GM19397 (cell line): ENCODE results near the gene NECAP2.

Experiments
- ATAC-seq: cut with Tn5 transposase; IDR thresholded peaks from one replicate; pipeline ENCODE4 v1.9.1; 2021; ENCODE audit warnings: mild to moderate bottlenecking, moderate library complexity; ENCODE audit not compliant: unreplicated experiment

The NECAP2 gene, protein sequence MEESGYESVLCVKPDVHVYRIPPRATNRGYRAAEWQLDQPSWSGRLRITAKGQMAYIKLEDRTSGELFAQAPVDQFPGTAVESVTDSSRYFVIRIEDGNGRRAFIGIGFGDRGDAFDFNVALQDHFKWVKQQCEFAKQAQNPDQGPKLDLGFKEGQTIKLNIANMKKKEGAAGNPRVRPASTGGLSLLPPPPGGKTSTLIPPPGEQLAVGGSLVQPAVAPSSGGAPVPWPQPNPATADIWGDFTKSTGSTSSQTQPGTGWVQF

DNA sequence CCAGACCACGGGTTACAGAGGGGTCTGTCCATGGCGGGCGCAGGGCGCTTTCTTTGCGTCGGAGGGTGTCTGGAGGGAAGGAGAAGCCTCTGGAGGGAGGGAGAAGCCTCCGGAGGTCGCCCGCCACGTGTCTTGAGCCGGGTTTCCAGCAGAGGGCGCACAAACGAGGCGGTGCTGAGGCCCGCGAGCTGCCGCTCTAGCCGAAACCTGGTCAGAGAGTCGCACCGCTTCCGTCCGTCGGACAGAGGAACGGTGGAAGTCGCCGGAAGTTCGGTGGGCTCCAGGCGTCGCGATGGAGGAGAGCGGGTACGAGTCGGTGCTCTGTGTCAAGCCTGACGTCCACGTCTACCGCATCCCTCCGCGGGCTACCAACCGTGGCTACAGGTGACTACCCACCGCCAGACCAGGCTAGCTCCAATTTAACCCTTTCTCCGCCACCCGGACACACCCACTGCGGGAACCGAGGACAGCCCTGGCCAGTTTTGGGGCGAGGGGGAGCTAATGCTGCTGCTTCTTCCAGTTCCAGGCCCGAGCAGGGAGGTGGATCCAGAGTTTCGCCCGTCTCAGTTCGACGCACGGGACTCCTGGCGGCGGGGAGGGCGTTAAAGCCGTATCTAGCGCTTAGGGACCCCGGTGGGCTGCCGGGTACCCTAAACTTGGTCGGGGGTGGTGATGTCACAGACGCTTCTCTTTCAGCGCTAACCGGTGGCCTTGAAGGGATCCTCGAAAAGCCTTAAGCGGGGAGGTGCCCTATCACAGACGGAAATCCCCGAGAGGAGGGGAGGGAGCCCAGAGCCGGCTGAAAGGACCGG is at the start of gene NECAP2:
Gene NECAP2, plus strand, starts transcription at position 255 of the 812 bp plus-strand sequence. Its CDS starts 38 bp downstream, at position 293.
- ATAC-seq = peak; percentile 76

GRCh38 chr1:16391411-16391810 is 49.1 kb upstream of the NECAP2 start:
- no peak for ATAC-seq

GRCh38 chr1:16392740-16393569 is 47.6 kb upstream of the NECAP2 start:
- no peak for ATAC-seq

- no peak for ATAC-seq
Measured at GRCh38 chr1:16393570-16394521, 46.7 kb upstream of the NECAP2 start.

- no peak for ATAC-seq
Measured at GRCh38 chr1:16394977-16395376, 45.5 kb upstream of the NECAP2 start.

DNA sequence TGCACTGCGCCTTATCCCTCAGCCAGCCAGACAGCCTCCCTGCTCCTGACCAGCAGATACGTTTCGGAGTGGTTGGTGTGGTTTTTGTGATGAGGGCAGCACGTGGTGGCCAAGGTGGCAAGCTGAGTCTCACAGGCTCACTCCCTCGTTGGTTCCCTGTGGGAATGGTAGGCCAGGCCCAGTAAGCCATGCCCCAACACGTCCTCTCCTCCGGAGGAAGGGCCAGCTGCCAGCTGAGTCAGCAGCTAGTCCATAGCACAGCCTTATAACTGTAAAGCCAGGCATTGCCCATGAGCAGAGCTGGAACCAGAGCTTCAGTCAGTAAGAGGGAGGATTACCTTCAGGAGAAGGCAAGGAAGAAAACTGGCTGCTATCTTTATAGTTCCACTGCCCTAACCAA is 43.9 kb upstream of the NECAP2 start:
- ATAC-seq = no peak

DNA sequence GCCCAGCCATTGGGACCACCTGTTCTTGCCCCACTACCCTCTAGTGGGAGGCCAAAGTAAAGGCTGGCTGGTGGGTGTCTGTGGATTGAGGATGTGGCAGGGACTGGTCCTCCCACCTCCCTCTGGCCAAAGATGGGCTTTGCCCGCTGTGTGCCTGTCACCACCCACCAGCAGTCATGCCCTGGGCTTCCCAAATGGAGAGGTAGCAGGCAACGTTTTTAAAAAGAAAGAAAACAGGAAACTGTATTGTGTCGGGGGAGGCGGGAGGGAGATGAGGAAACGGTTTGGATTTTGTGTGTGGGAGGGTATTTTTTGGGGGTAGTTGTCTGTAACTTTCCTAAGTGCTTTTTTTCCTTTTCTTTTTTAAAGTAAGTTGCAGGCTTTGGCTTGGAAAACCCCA is 43.4 kb upstream of the NECAP2 start:
- ATAC-seq = no peak

DNA sequence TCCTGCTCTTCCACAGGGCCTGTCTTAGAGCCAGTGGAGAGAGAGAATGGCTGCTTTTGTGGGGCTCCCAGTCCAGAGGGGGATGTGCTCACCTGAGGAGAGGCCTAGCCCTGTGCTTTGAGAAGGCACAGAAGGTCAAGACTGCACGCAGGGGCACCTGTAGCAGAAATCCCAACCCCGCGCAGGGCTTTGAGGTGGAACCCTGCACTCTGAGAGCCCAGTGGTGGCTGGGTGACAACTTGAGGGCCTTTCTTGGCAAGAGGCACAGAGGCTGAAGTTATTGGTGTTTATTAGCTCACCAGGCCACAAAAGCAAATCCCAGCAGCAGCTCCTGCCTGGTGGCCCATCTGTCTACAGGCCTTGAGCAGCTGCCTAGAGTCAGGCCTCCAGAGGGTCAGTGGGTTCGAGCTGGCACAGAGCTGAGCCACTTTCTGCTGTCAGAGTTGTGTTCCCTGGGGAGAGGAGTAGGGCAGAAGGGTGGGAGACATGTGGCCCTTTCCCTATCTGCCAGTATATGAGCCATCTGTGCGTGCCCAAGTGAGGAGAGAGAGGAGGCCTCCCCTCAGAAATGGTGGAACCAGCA is 42.1 kb upstream of the NECAP2 start:
- no peak for ATAC-seq

DNA sequence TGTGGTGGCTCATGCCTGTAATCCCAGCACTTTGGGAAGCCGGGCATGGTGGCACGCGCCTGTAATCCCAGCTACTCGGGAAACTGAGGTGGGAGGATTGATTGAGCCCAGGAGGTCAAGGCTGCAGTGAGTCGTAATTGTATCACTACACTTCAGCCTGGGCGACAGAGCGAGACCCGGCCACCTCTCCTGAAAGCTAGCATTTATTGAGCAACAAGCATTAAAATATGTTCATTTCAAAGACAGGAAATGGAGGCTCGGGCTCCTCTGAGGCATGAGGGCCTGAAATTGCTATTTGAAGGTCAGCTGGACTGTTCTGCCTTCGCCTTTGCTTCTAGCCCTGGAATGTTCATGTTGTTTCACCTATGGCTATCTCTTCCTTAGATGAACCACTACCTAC is 37.8 kb upstream of the NECAP2 start:
- no peak for ATAC-seq

GRCh38 chr1:16405441-16405840 is 35.1 kb upstream of the NECAP2 start:
- ATAC-seq = no peak

DNA sequence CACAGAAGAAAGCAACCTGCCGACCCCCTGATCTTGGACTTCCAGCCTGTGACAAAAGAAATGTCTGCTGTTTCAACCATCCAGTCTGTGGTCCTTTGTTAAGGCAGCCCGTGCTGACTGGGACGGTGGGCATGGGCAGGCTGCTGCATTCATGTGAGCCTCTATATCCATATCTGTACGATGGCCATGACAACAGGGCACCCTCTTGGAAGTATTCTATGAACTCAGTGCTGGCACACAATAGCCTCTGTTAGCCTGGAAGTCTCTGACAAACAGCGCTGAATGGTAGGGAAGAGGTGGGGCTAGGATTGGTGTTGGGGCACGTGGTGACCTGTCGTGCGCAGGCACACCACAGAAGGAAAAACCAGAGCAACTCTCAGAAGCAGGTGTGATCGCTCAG is 33.7 kb upstream of the NECAP2 start:
- ATAC-seq = no peak

DNA sequence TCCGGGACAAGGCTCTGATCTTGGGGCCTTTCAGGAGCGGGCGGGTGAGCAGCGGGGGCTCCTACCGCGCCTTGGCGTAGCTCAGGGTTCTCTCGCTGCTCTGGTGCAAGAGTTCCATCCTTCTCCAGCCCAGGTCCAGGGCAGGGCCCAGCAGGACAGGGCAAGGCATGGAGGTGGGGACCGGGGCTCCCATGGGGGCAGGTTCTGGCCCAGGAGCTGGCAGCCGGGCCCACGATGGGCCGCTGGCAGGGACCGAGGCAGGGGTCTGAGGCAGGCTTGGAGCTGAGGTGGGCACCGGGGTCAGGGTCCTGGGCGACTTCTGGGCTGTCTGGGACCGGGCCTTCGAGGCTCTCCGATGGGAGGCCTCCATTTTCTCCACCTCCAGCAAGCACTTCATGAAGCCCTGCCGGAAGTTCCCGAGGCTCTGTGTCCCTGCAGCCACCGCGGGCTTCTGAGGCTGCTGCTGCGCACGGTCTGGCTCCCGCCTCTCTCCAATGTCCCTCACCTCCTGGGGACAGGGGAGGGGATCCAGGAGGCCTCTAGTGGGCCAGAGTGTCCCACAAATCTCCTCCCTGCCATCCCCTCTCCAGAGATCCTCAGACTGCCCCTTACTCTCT is 30.9 kb upstream of the NECAP2 start:
- no peak for ATAC-seq

- ATAC-seq = no peak
Measured at GRCh38 chr1:16410803-16411202, 29.7 kb upstream of the NECAP2 start.

DNA sequence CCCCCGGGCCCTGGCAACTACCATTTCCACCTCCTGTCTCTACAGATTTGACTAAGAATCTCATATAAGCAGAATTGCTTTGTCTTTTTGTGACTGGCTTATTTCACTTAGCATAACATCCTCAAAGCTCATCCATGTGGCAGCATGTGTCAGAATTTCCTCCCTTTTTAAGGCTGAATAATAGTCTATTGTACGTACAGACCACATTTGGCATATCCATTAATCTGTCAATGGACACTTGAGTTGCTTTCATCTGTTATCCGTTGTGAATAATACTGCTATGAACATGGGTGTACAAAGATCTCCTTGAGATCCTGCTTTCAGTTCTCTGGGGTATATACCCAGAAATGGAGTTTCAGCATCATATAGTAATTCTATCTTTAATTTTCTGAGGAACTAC is 27.3 kb upstream of the NECAP2 start:
- no peak for ATAC-seq

DNA sequence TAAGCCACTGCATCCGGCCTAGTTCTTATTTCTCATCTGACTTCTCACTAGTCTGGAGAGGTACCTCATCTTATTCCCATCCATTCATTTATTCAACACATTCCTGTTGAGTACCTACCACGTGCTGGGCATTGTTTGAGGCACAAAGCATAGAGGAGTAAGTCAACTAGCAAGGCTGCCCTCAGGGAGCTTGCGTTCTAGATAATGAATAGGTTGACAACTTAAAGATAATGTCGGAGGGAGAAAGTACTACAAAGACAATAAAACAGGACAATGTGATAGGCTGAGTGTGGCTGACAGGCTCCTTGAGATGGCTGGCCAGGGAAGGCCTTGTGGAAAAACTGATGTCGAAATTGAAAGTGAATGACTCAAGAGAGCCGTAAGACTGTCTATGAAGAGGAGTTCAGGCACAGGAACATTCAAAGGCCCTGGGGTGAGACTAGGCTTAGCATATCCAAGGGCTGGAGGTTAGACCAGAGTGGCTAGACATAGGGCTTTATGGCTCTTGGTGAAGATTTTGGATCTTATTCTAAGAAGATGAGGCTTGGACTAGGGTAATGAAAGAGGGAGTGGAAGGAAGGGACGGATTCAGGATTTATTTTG is 21.6 kb upstream of the NECAP2 start:
- no peak for ATAC-seq

DNA sequence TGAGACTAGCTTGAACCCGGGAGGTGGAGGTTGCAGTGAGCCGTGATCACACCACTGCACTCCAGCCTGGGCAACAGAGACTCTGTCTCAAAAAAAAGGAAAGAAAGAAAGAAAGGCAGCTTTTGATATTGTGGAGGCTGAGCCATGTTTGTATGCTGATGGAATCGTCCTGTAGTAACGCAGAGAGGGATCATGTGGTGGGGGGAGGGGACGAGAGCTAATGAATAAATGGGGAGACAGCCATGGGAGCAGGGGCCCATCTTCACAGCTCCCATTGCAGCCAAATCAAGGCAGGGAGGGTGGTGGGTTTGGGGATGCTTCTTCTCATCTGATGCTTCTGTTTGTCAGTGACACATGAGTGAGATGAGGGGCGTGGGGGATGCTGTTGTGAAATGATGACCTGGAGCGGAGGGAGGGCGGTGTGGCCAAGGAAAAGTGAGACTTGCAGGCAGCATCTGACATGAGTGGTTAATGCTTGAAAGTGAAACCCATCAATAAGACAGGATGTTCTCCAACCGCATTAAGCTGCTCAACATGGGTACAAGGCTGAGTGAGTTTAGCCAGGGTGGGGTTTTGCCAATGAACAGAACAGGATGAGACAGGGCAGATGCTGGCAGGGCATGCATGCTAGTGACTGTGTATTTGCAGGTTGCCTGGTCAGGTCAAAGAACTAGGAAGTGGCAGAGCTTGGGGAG is 20.0 kb upstream of the NECAP2 start:
- ATAC-seq = no peak

GRCh38 chr1:16421201-16421600 is 19.3 kb upstream of the NECAP2 start:
- no peak for ATAC-seq

DNA sequence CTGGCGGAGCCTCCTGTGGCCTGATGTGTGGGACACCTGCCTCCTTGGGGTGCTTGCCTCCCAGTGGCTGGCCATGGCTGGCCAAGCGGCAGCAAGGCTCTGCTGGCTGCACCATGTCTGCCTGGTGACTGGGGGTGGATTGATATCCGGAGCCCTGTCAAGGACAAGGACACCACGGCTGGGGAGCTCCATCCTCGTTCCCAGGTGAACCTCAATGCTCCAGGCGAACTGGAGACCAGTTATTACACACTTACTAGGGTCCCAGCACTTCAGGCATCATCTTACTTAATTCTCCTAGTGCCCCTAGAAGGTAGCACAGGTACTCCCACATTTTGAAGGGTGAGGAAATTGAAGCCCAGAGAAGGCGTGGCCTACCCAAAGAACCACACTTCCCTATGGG is 18.5 kb upstream of the NECAP2 start:
- ATAC-seq = no peak
